HG03060 (cell line): ENCODE measurements around the gene ARHGAP33.

Experiments used
- ATAC-seq: cut with Tn5 transposase; IDR thresholded peaks from one replicate; pipeline ENCODE4 v1.9.1; 2021; ENCODE audit warnings: low read depth, moderate number of reproducible peaks; ENCODE audit not compliant: unreplicated experiment

ARHGAP33 gene

GRCh38 chr19:35776102-35776788 is 881 bp downstream of the ARHGAP33 start:
- no peak for ATAC-seq

DNA sequence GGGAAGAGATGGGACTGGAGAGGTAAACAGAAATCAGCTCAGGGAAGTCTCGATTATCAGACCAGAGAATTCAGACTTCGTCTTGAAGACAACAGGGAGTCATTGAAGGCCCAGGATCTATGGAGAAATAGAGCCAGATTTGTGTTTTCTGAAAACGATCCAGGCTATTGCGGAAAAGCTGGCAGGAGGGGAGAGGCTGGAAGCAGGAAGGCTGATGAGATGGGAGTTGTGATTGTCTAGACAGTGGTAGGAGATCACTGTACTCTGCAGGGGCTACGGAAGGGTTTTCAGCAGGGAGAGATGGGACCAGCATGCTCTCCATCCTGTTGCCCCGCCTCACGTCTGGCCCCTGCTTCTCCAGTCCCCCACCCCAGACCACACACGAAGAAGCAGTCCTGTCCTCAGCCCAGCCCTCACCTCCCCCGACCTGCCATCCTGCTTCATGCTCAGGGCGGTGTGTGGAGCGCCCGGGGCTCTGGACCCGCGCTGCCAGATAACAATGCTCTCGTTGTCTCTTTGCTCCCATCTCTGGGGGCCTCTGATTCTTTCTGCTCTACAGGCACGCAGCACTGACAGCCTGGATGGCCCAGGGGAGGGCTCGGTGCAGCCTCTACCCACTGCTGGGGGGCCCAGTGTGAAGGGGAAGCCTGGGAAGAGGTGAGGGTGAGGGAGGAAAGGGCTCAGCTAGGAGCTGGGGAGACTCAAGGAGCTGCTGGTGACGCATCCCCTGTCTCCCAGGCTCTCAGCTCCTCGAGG is 1.9 kb downstream of the ARHGAP33 start:
- no peak for ATAC-seq

GRCh38 chr19:35777961-35778360 is 2.6 kb downstream of the ARHGAP33 start:
- ATAC-seq, result no peak

GRCh38 chr19:35779033-35779432 is 3.7 kb downstream of the ARHGAP33 start:
- ATAC-seq, result no peak

DNA sequence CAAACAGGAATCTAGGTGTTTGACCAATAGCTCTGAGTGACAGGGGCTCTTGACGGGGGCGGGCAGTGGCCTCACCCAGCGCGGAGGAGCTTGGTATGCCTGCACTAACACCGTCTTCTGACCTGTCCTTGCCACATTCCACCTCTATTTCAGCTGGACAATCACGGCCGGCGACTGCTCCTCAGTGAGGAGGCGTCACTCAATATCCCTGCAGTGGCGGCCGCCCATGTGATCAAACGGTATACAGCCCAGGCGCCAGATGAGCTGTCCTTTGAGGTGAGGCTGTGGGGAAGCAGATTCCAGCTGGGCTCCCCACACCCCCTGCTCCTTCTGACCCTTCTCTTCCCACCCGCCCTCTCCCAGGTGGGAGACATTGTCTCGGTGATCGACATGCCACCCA is 4.7 kb downstream of the ARHGAP33 start:
- no peak for ATAC-seq

- no peak for ATAC-seq
Measured at GRCh38 chr19:35780717-35781116, 5.4 kb downstream of the ARHGAP33 start.

DNA sequence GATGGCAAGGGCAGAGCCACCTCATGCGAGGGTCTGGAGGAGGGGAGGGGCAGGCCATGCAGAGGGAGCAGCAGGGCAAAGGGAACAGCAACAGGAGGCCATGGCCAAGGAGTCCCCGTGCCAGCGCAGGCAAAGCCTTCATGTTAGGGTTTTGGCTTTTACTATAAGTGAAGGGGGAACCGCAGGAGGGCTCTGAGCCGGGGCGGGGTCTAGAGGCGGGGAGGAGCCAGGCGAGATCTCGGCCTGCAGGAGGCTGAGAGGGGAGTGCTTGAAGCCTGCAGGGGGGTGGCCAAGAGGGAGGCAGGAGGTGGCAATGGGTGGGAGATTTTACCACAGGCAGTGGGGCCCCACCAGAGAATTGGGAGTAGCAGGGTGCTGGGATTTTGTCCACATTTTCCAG is 6.3 kb downstream of the ARHGAP33 start:
- ATAC-seq, result no peak

- ATAC-seq, result no peak
Measured at GRCh38 chr19:35782589-35782988, 7.2 kb downstream of the ARHGAP33 start.

DNA sequence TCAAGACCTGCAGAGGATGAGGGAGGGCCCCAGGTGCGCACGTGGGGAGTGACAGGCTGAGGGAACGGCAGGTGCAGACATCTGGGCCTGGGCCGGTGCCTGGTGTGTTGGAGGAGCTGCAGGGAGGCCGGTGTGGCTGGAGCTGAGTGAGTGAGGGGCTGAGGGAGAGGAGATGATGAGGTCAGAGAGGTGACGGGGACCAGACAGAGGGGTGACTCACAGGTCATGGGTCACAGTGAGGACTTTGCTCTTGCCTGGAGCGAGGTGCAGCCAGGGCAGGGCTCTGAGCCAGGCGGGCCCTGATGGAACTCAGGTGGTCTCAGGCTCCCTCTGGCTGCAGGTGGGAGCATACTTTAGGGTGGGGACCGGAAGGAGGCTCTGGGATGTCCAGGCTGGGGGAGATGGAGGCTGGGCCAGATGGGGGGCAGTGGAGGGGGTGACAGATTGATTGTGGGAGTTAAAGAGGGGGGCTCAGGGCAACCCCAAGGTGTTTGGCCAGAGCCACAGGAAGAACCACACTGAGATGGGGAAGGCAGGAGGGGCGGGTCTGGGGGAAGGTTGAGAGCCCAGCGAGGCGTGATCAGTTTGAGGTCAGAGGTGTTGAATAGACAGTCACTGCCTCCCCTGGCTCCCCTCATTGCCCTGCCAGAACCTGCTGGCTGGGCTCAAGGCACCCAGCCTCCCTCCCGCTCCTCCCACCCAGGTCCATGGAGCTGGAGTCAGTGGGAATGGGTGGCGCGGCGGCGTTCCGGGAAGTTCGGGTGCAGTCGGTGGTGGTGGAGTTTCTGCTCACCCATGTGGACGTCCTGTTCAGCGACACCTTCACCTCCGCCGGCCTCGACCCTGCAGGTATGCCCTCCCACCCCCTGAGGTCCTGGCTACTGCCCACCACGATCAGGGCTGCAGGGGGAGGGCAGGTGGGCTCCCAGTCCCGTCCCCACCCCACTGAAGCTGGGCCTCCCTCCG is 8.4 kb downstream of the ARHGAP33 start:
- ATAC-seq, result no peak

DNA sequence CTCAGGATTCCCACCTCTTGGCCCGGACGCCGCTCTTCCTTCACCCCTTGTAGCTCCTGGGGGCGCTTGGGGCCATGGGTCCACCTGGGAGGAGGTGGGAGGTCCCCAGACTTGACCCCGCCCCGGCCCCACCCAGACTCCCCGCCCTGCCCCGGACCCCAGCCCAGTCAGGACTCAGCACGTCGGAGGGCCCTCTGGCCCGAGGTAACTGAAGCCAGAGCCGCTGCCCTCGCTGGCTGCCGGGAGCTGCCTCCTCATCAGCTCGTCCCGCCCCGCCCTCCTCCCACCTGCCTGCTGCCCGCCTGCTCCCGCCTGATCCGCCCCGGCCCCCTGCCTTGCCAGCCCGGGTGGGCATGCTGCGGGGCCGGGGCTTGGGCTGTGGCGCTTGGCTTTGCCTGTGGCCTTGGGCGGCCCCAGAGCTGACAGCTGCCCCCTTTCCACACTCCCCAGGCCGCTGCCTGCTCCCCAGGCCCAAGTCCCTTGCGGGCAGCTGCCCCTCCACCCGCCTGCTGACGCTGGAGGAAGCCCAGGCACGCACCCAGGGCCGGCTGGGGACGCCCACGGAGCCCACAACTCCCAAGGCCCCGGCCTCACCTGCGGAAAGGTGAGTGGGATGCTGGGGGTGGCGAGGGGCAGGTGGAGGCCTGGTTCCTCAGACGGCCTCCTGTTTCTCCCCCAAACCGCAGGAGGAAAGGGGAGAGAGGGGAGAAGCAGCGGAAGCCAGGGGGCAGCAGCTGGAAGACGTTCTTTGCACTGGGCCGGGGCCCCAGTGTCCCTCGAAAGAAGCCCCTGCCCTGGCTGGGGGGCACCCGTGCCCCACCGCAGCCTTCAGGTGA is 9.4 kb downstream of the ARHGAP33 start:
- no peak for ATAC-seq

GRCh38 chr19:35785339-35785627 is 9.9 kb downstream of the ARHGAP33 start:
- ATAC-seq, result no peak

GRCh38 chr19:35786299-35787160 is 11.2 kb downstream of the ARHGAP33 start:
- ATAC-seq, result no peak

DNA sequence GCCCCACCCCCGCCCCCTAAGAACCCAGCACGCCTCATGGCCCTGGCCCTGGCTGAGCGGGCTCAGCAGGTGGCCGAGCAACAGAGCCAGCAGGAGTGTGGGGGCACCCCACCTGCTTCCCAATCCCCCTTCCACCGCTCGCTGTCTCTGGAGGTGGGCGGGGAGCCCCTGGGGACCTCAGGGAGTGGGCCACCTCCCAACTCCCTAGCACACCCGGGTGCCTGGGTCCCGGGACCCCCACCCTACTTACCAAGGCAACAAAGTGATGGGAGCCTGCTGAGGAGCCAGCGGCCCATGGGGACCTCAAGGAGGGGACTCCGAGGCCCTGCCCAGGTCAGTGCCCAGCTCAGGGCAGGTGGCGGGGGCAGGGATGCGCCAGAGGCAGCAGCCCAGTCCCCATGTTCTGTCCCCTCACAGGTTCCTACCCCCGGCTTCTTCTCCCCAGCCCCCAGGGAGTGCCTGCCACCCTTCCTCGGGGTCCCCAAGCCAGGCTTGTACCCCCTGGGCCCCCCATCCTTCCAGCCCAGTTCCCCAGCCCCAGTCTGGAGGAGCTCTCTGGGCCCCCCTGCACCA is 11.9 kb downstream of the ARHGAP33 start:
- no peak for ATAC-seq

DNA sequence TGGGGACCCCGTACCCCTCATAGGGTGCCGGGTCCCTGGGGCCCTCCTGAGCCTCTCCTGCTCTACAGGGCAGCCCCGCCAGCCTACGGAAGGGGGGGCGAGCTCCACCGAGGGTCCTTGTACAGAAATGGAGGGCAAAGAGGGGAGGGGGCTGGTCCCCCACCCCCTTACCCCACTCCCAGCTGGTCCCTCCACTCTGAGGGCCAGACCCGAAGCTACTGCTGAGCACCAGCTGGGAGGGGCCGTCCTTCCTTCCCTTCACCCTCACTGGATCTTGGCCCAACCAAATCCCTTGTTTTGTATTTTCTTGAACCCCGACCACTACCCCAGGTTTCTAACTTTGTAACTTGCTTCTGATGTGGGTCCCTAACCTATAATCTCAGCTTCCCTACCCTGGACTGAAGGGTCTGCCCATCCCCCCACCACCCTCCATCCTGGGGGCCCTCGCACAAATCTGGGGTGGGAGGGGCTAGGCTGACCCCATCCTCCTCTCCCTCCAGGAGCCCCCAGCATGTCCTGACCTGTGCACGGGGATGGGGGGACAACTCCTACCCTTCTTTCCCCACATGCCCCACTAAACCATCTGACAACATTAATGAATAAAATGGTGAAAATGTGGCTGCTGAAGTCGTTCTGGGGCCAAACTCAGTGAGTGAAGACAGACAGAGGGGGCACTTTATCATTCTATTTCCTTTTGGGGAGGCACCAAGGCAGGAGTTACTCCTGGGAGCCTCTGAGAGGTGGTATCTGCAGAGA is 13.0 kb downstream of the ARHGAP33 start:
- no peak for ATAC-seq

GRCh38 chr19:35789195-35789977 is 14.0 kb downstream of the ARHGAP33 start:
- no peak for ATAC-seq

DNA sequence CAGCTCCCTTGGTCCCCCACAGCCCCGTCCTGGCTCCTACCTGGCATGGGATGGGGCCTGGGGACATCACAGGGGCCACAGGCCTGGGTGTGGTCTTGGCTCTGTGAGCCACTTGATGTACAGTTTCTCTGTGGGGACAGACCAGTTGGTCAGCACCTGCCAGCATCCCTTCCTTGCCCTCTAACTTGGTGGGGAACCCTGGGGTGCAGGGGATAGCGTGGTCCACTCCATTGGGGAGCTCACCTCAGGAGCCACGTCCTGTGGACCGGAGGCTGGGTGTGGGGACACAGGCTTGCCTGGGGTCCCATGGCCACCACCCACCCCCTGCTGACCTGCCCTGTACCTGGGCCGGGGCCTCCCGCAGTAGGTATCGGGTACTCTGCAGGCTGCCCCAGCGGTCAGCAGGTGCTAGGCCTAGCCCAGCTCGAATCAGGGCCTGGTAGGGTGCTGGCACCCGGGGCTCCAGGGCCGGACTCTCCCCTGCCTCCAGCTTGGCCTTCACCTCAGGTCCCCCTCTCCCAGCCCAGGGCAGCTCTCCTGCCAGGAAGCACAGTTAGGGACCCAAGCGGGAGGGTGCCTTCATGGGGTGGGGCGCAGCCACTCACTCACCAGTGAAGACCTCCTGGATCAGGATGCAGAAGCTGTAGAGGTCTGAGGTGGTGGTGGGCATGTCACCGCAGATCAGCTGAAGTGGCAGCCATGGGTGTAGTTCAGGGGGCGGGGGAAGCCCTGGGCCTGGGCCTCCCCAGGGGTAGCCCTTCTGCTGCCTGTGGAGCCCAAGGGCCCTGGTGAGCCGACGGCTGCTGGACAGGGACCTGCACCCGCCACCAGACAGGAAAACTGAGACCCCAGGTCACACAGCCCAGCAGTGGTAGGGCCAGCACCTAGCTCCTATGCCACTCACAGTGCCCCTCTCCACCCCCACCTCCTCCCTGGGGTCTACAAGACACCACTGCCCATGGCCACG is 14.9 kb downstream of the ARHGAP33 start:
- ATAC-seq, result no peak
